ENCODE results near the gene PCBD1.

The PCBD1 gene

GRCh38 chr10:70927189-70927943 lies 39.0 kb upstream of the PCBD1 start:
- no peak for TF ChIP-seq CTCF (IDR thresholded peaks at IDR 0.05)
- no peak for DNase-seq
- Histone ChIP-seq H3K9me3 (no peaks in the 10 kb centered on the region), H3K36me3 (no peaks in the 10 kb centered on the region), H3K4me3 (no peak overlapping the region), H3K27ac (no peak overlapping the region), H3K4me1 (peaks cover 0 to 4% (median 0%) of the 10 kb centered on the region in 4 donors), H3K27me3 (peaks cover 0 to 18% of the 10 kb centered on the region in 2 donors)
- intact Hi-C loops (cut with DNase I; ENCODE audit: low total_unique reads), result loop anchor here (5.0 kb wide), 1 partner anchor 280 kb away; no protein-coding TSS in a partner anchor

- H3K27ac ChIP-seq, result no peak overlapping the region
- no peak for TF ChIP-seq CTCF (IDR thresholded peaks at IDR 0.05)
- no peak for DNase-seq
- no peaks in the 10 kb centered on the region for H3K36me3 ChIP-seq
- peaks cover 0 to 4% (median 0%) of the 10 kb centered on the region in 4 donors for H3K4me1 ChIP-seq
- no peaks in the 10 kb centered on the region for H3K9me3 ChIP-seq
- H3K4me3 ChIP-seq, result no peak overlapping the region
- intact Hi-C loops (cut with DNase I; ENCODE audit: low total_unique reads), result loop anchor here (5.0 kb wide), 1 partner anchor 281 kb away; no protein-coding TSS in a partner anchor
- H3K27me3 ChIP-seq, result peaks cover 0 to 16% of the 10 kb centered on the region in 2 donors
These were observed 38.0 kb upstream of the PCBD1 start for GRCh38 chr10:70926226-70927000.

- H3K27ac ChIP-seq, result no peak overlapping the region
- intact Hi-C loops (cut with DNase I; ENCODE audit: low total_unique reads), result loop anchor here (2.0 to 5.0 kb wide), 2 partner anchors 282 to 359 kb away; no protein-coding TSS in a partner anchor
- H3K4me3 ChIP-seq, result no peak overlapping the region
- DNase-seq, result peak; percentile 36 to 72
- H3K27me3 ChIP-seq, result peaks cover 0 to 18% of the 10 kb centered on the region in 2 donors
- peaks cover 0 to 4% (median 0%) of the 10 kb centered on the region in 4 donors for H3K4me1 ChIP-seq
- TF ChIP-seq CTCF (IDR thresholded peaks at IDR 0.05), result peak; percentile 92 to 95
- no peaks in the 10 kb centered on the region for H3K9me3 ChIP-seq
- H3K36me3 ChIP-seq, result no peaks in the 10 kb centered on the region
These were observed 37.2 kb upstream of the PCBD1 start for GRCh38 chr10:70925377-70926225.

- DNase-seq, result no peak
- Histone ChIP-seq H3K27me3 (peaks cover 0 to 22% of the 10 kb centered on the region in 2 donors), H3K36me3 (no peaks in the 10 kb centered on the region), H3K9me3 (no peaks in the 10 kb centered on the region), H3K4me3 (no peak overlapping the region), H3K4me1 (peaks cover 0 to 4% (median 0%) of the 10 kb centered on the region in 4 donors), H3K27ac (no peak overlapping the region)
- intact Hi-C loops (cut with DNase I; ENCODE audit: low total_unique reads), result loop anchor here (2.0 kb wide), 1 partner anchor 361 kb away; no protein-coding TSS in a partner anchor
- no peak for TF ChIP-seq CTCF (IDR thresholded peaks at IDR 0.05)
These were observed 35.3 kb upstream of the PCBD1 start for GRCh38 chr10:70923696-70924095.

GRCh38 chr10:70921285-70921684 lies 32.9 kb upstream of the PCBD1 start:
- intact Hi-C loops (cut with DNase I; ENCODE audit: low total_unique reads), result no loop called here
- DNase-seq, result no peak

More at GRCh38 chr10:70921285-70921684, 32.9 kb upstream of the PCBD1 start:
- Histone ChIP-seq H3K4me3 (no peak overlapping the region), H3K36me3 (no peaks in the 10 kb centered on the region), H3K27me3 (peaks cover 0 to 40% of the 10 kb centered on the region in 2 donors), H3K4me1 (peaks cover 0 to 4% (median 0%) of the 10 kb centered on the region in 4 donors), H3K27ac (no peak overlapping the region), H3K9me3 (no peaks in the 10 kb centered on the region)
- no peak for TF ChIP-seq CTCF (IDR thresholded peaks at IDR 0.05)
